Gastrocnemius medialis (tissue), 4 donors: ENCODE data around the gene IGLL5. TPM values are rescaled to one million over a fixed set of nuclear protein-coding genes. Genes with fewer than 3 reads are reported as not detected.

Experiments
- ATAC-seq, 2 donors: fragments of 150-250 bp; one replicate each; pipeline ENCODE4 v1.9.1; 2016
- DNase-seq, 2 donors: peaks; one replicate each; pipeline ENCODE4 v3.0.0-alpha.2; 2019
- H3K27ac ChIP-seq, 4 donors: fragments of 200-600 bp; sonication (generic); 1 replicate in 1 of 4; 2 replicates in 3 of 4; pipeline ENCODE4 v1.5.1; 2016 to 2018; ENCODE audit warnings: mild to moderate bottlenecking in 2 of 4, moderate library complexity in 1 of 4
- H3K27me3 ChIP-seq, 3 donors: fragments of 200-600 bp; sonication (generic) in 2 of 3; 1 replicate in 1 of 3; 2 replicates in 2 of 3; pipeline versions ENCODE4 v1.5.1 to v1.6.0; 2016 to 2019; ENCODE audit warnings: mild to moderate bottlenecking in 1 of 3, moderate library complexity in 1 of 3
- H3K36me3 ChIP-seq, 2 donors: fragments of 200-600 bp; sonication (generic) in 1 of 2; one replicate each; pipeline ENCODE4 v1.5.1; 2017 to 2018
- H3K4me1 ChIP-seq, 2 donors: fragments of 200-600 bp; sonication (generic) in 1 of 2; one replicate each; pipeline ENCODE4 v1.5.1; 2016 to 2017; ENCODE audit warnings: mild to moderate bottlenecking in 2 of 2
- H3K4me3 ChIP-seq, 4 donors: fragments of 200-600 bp; sonication (generic) in 3 of 4; 1 replicate in 1 of 4; 2 replicates in 3 of 4; pipeline ENCODE4 v1.5.1; 2016 to 2019; ENCODE audit warnings: mild to moderate bottlenecking in 2 of 4
- H3K9me3 ChIP-seq, 3 donors: fragments of 200-600 bp; sonication (generic) in 2 of 3; 1 replicate in 1 of 3; 2 replicates in 2 of 3; pipeline ENCODE4 v1.5.1; 2016 to 2019
- CTCF ChIP-seq, 5 experiments: fragments of 450-650 bp in 3 of 5; fragments of 200-600 bp in 2 of 5; sonication (generic) in 2 of 5; IDR thresholded peaks in 4 of 5; conservative IDR thresholded peaks in 1 of 5; 1 replicate in 4 of 5; 2 replicates in 1 of 5; pipeline ENCODE4 v1.5.1; 2016 to 2019; ENCODE audit warnings: antibody characterized with exemption in 5 of 5, mild to moderate bottlenecking in 3 of 5, moderate library complexity in 3 of 5
- POLR2A ChIP-seq, 2 donors: fragments of 450-650 bp; IDR thresholded peaks; one replicate each; pipeline ENCODE4 v1.6.1; 2017; ENCODE audit warnings: antibody characterized with exemption in 2 of 2, mild to moderate bottlenecking in 2 of 2, moderate library complexity in 2 of 2
- in situ Hi-C, 4 donors: fragments of 200-750 bp; cut with MboI; loops; one replicate each; pipeline versions ENCODE4 v1.15.0 to v1.8.0; 2017; ENCODE audit warnings: low sequenced_read_pairs in 4 of 4
- intact Hi-C: fragments of 100-400 bp; cut with DNase I; formaldehyde crosslinking; loops from one replicate; pipeline ENCODE4 v1.15.1; 2023; ENCODE audit warnings: low total_unique reads
- total RNA-seq, 4 donors: library from RNA; depleted of rRNA; stranded (reverse); fragments of >200 nt; gene quantifications; one replicate each; pipeline versions ENCODE4 v1.1.0 to v1.2.3, GENCODE V29; 2016

Gene IGLL5
- total RNA-seq, 4 donors from 2014 or later: 0.49 TPM; not detected in 3

- in situ Hi-C loops: no loop called here
- ATAC-seq: no peak
- intact Hi-C loops: no loop called here
Observed at GRCh38 chr22:22941831-22942510, 54.4 kb downstream of the IGLL5 start.

GRCh38 chr22:22942511-22943329 lies 55.1 kb downstream of the IGLL5 start:
- Histone ChIP-seq H3K4me1 (no peaks in the 10 kb centered on the region), H3K27me3 (no peaks in the 10 kb centered on the region), H3K27ac (no peak overlapping the region), H3K9me3 (no peaks in the 10 kb centered on the region), H3K4me3 (no peak overlapping the region), H3K36me3 (no peaks in the 10 kb centered on the region)
- in situ Hi-C loops: no loop called here
- no peak for TF ChIP-seq POLR2A (IDR thresholded peaks at IDR 0.05)
- TF ChIP-seq CTCF (IDR thresholded peaks at IDR 0.05 in 4 of 5, conservative IDR thresholded peaks at IDR 0.05 in 1 of 5): peak; percentile 27 to 62 (median 39)
- DNase-seq: no peak
- no peak for ATAC-seq
- intact Hi-C loops: no loop called here

More at GRCh38 chr22:22941831-22942510, 54.4 kb downstream of the IGLL5 start:
- Histone ChIP-seq H3K36me3 (no peaks in the 10 kb centered on the region), H3K4me1 (no peaks in the 10 kb centered on the region), H3K4me3 (no peak overlapping the region), H3K27ac (no peak overlapping the region), H3K9me3 (no peaks in the 10 kb centered on the region), H3K27me3 (no peaks in the 10 kb centered on the region)
- TF ChIP-seq CTCF (IDR thresholded peaks at IDR 0.05 in 4 of 5, conservative IDR thresholded peaks at IDR 0.05 in 1 of 5) (no peak), POLR2A (IDR thresholded peaks at IDR 0.05) (no peak)
- no peak for DNase-seq

- TF ChIP-seq CTCF (IDR thresholded peaks at IDR 0.05 in 4 of 5, conservative IDR thresholded peaks at IDR 0.05 in 1 of 5) (no peak), POLR2A (IDR thresholded peaks at IDR 0.05) (no peak)
- H3K4me3 ChIP-seq: no peak overlapping the region
- ATAC-seq: no peak
- no peaks in the 10 kb centered on the region for H3K36me3 ChIP-seq
- H3K9me3 ChIP-seq: no peaks in the 10 kb centered on the region
- H3K27me3 ChIP-seq: no peaks in the 10 kb centered on the region
- in situ Hi-C loops (no loop called here), intact Hi-C loops (no loop called here)
- no peak for DNase-seq
- H3K4me1 ChIP-seq: no peaks in the 10 kb centered on the region
- H3K27ac ChIP-seq: no peak overlapping the region
Observed at GRCh38 chr22:22943521-22944267, 56.1 kb downstream of the IGLL5 start.

- TF ChIP-seq POLR2A (IDR thresholded peaks at IDR 0.05) (no peak), CTCF (IDR thresholded peaks at IDR 0.05 in 4 of 5, conservative IDR thresholded peaks at IDR 0.05 in 1 of 5) (no peak)
- intact Hi-C loops (no loop called here), in situ Hi-C loops (no loop called here)
- H3K4me3 ChIP-seq: no peak overlapping the region
- ATAC-seq (no peak), DNase-seq (no peak)
- H3K27ac ChIP-seq: no peak overlapping the region
- no peaks in the 10 kb centered on the region for H3K27me3 ChIP-seq
- H3K36me3 ChIP-seq: no peaks in the 10 kb centered on the region
- no peaks in the 10 kb centered on the region for H3K9me3 ChIP-seq
- no peaks in the 10 kb centered on the region for H3K4me1 ChIP-seq
Observed at GRCh38 chr22:22944268-22944985, 56.8 kb downstream of the IGLL5 start.
